H1 (cell line): ENCODE data around the gene GPR87. TPM values are rescaled to one million over a fixed set of nuclear protein-coding genes. Genes with fewer than 3 reads are reported as not detected.

Source experiments
- CTCF ChIA-PET: fragments of 300-600 bp; sonication (Branson Sonifier 250); formaldehyde crosslinking; loops from one replicate; lab custom pipeline; 2021; ENCODE audit not compliant: partially characterized antibody; lab: Charles Lee
- POLR2A ChIA-PET: fragments of 300-600 bp; sonication (Branson Sonifier 250); formaldehyde crosslinking; loops from one replicate; lab custom pipeline; 2021; ENCODE audit warnings: inconsistent platforms; ENCODE audit not compliant: partially characterized antibody; lab: Charles Lee
- DNase-seq, 2 experiments: peaks; one replicate each; pipeline versions ENCODE4 v3.0.0 to v3.0.0-alpha.2; 2010 to 2022; ENCODE audit warnings: low spot score in 2 of 2, low read depth in 1 of 2, mixed read lengths in 1 of 2
- FAIRE-seq: peaks from 2 replicates; lab custom pipeline; 2011; peaks lifted over from hg19 to GRCh38; lab: Jason Lieb, UNC
- H2AFZ ChIP-seq: 2 replicates; pipeline ENCODE4 v1.8.1; 2012; ENCODE audit warnings: low read length, inconsistent platforms
- H2AK5ac ChIP-seq: 2 replicates; pipeline ENCODE4 v1.6.1; 2013; ENCODE audit warnings: low read depth, low read length
- H2BK120ac ChIP-seq: replicated peaks from 2 replicates; pipeline ENCODE3; 2013; ENCODE audit warnings: low read depth, low read length, inconsistent platforms
- H2BK12ac ChIP-seq: 2 replicates; pipeline ENCODE4 v1.6.1; 2013; ENCODE audit warnings: low read depth, low read length
- H2BK15ac ChIP-seq: 2 replicates; pipeline ENCODE4 v1.6.1; 2013; ENCODE audit warnings: low read length
- H2BK20ac ChIP-seq: 2 replicates; pipeline ENCODE4 v1.6.1; 2013; ENCODE audit warnings: low read length
- H2BK5ac ChIP-seq: 2 replicates; pipeline ENCODE4 v1.6.1; 2013; ENCODE audit warnings: low read depth, low read length
- H3K14ac ChIP-seq: 2 replicates; pipeline ENCODE4 v1.6.1; 2013; ENCODE audit warnings: inconsistent platforms; ENCODE audit not compliant: insufficient read length
- H3K18ac ChIP-seq: 2 replicates; pipeline ENCODE4 v1.6.1; 2013; ENCODE audit warnings: low read length; ENCODE audit errors: extremely low read depth
- H3K23ac ChIP-seq: 2 replicates; pipeline ENCODE4 v1.6.1; 2013; ENCODE audit warnings: inconsistent platforms; ENCODE audit not compliant: insufficient read length
- H3K23me2 ChIP-seq: 2 replicates; pipeline ENCODE4 v1.6.1; 2013; ENCODE audit warnings: low read depth, low read length
- H3K27ac ChIP-seq: 2 replicates; pipeline ENCODE4 v1.6.1; 2011; ENCODE audit warnings: low read depth, low read length, inconsistent platforms
- H3K27me3 ChIP-seq, 4 experiments: replicated peaks in 1 of 4; 1 replicate in 1 of 4; 2 replicates in 3 of 4; pipeline versions ENCODE4 v1.6.1 to v1.8.1; 2011 to 2013; ENCODE audit warnings: low read length in 3 of 4, mild to moderate bottlenecking in 3 of 4, inconsistent platforms in 2 of 4, mixed read lengths in 2 of 4, moderate library complexity in 1 of 4; ENCODE audit not compliant: control insufficient read depth in 3 of 4, insufficient read depth in 3 of 4; ENCODE audit errors: extremely low read depth in 1 of 4
- H3K36me3 ChIP-seq, 4 experiments: 2 replicates each; pipeline versions ENCODE4 v1.6.1 to v1.8.1; 2011 to 2013; ENCODE audit warnings: mild to moderate bottlenecking in 4 of 4, low read length in 3 of 4, moderate library complexity in 2 of 4, control low read depth in 1 of 4, inconsistent platforms in 1 of 4; ENCODE audit not compliant: insufficient read depth in 4 of 4, control insufficient read depth in 2 of 4
- H3K4ac ChIP-seq: replicated peaks from 2 replicates; pipeline ENCODE3; 2013; ENCODE audit warnings: low read length, low read depth, mixed read lengths, inconsistent platforms; ENCODE audit not compliant: insufficient read length
- H3K4me1 ChIP-seq, 4 experiments: replicated peaks in 1 of 4; 1 replicate in 1 of 4; 2 replicates in 3 of 4; pipeline versions ENCODE4 v1.6.1 to v1.8.1; 2011 to 2013; ENCODE audit warnings: low read length in 3 of 4, inconsistent platforms in 2 of 4, mixed read lengths in 1 of 4; ENCODE audit not compliant: insufficient read depth in 4 of 4, control insufficient read depth in 3 of 4
- H3K4me2 ChIP-seq, 2 experiments: 2 replicates each; pipeline versions ENCODE4 v1.6.1 to v1.8.1; 2011 to 2013; ENCODE audit warnings: low read depth in 2 of 2, low read length in 2 of 2, control low read depth in 1 of 2, inconsistent platforms in 1 of 2, mild to moderate bottlenecking in 1 of 2; ENCODE audit not compliant: insufficient read depth in 1 of 2
- H3K4me3 ChIP-seq, 4 experiments: fragments of 200-600, 300-600 bp in 1 of 4; sonication (generic), shearing (Covaris generic), sonication (Bioruptor Twin) in 1 of 4; 2 replicates each; pipeline versions ENCODE4 v1.5.1 to v1.8.1; 2011 to 2016; ENCODE audit warnings: low read length in 4 of 4, low read depth in 3 of 4, control low read depth in 2 of 4, inconsistent platforms in 2 of 4, mild to moderate bottlenecking in 2 of 4, mixed read lengths in 1 of 4, moderate library complexity in 1 of 4; ENCODE audit not compliant: insufficient read depth in 2 of 4; ENCODE audit errors: extremely low read depth in 1 of 4
- H3K56ac ChIP-seq: replicated peaks from 2 replicates; pipeline ENCODE3; 2013; ENCODE audit warnings: low read depth, mild to moderate bottlenecking, mixed read lengths, low read length, inconsistent platforms; ENCODE audit not compliant: insufficient read length
- H3K79me1 ChIP-seq: 2 replicates; pipeline ENCODE4 v1.6.1; 2013; ENCODE audit warnings: low read depth, low read length, control low read depth
- H3K79me2 ChIP-seq, 2 experiments: 2 replicates each; pipeline versions ENCODE4 v1.6.1 to v1.8.1; 2012 to 2013; ENCODE audit warnings: low read length in 2 of 2, mild to moderate bottlenecking in 2 of 2, inconsistent platforms in 1 of 2; ENCODE audit not compliant: insufficient read depth in 2 of 2, control insufficient read depth in 1 of 2
- H3K9ac ChIP-seq, 4 experiments: replicated peaks in 1 of 4; 1 replicate in 1 of 4; 2 replicates in 3 of 4; pipeline versions ENCODE4 v1.6.1 to v1.8.1; 2011 to 2013; ENCODE audit warnings: low read depth in 3 of 4, low read length in 3 of 4, control low read depth in 2 of 4, mild to moderate bottlenecking in 2 of 4, moderate library complexity in 2 of 4, inconsistent platforms in 1 of 4; ENCODE audit errors: extremely low read depth in 1 of 4
- H3K9me3 ChIP-seq, 2 experiments: 2 replicates each; pipeline versions ENCODE4 v1.6.1 to v1.8.1; 2012 to 2013; ENCODE audit warnings: mild to moderate bottlenecking in 2 of 2, moderate library complexity in 2 of 2, control low read depth in 1 of 2, inconsistent platforms in 1 of 2, low read depth in 1 of 2, low read length in 1 of 2, mixed read lengths in 1 of 2; ENCODE audit not compliant: insufficient read depth in 2 of 2
- H4K20me1 ChIP-seq, 2 experiments: replicated peaks in 1 of 2; 2 replicates each; pipeline versions ENCODE3 to v1.8.1; 2011 to 2013; ENCODE audit warnings: inconsistent platforms in 2 of 2, low read length in 2 of 2, mild to moderate bottlenecking in 1 of 2; ENCODE audit not compliant: insufficient read depth in 2 of 2, control insufficient read depth in 1 of 2
- H4K5ac ChIP-seq: 2 replicates; pipeline ENCODE4 v1.6.1; 2013; ENCODE audit warnings: low read length, low read depth, mixed read lengths, inconsistent platforms; ENCODE audit not compliant: insufficient read length
- H4K8ac ChIP-seq: 2 replicates; pipeline ENCODE4 v1.8.0; 2013; ENCODE audit warnings: mild to moderate bottlenecking, moderate library complexity, low read length, inconsistent platforms; ENCODE audit not compliant: insufficient read depth; ENCODE audit errors: extremely low read depth
- H4K91ac ChIP-seq: replicated peaks from 2 replicates; pipeline ENCODE3; 2013; ENCODE audit warnings: low read length, mixed read lengths, inconsistent platforms; ENCODE audit not compliant: insufficient read length
- CHD2 ChIP-seq: IDR thresholded peaks from 2 replicates; pipeline ENCODE4 v1.6.1; 2012; ENCODE audit warnings: low read length, improper control_type of control experiment
- NRF1 ChIP-seq: IDR thresholded peaks from 2 replicates; pipeline ENCODE4 v1.6.1; 2011; ENCODE audit warnings: mild to moderate bottlenecking, low read depth, low read length, improper control_type of control experiment
- WGBS, 2 experiments: shearing (Covaris generic) in 1 of 2; methylation state at CpG; one replicate each; pipeline versions ENCODE4 v1.1.6 to v1.1.7; 2013 to 2015; ENCODE audit warnings: low lambda C conversion rate in 2 of 2, mixed read lengths in 2 of 2, inconsistent platforms in 1 of 2, low coverage in 1 of 2, missing lambda C conversion rate in 1 of 2; ENCODE audit not compliant: insufficient replicate concordance in 2 of 2, insufficient coverage in 1 of 2, insufficient read length in 1 of 2; ENCODE audit errors: extremely low coverage in 1 of 2, missing lambda C conversion rate in 1 of 2; 5-methylcytosine and 5-hydroxymethylcytosine counted together
- polyA plus RNA-seq, 7 experiments: library from polyadenylated mRNA; depleted of rRNA in 3 of 7; stranded (reverse) in 5 of 7; unstranded in 2 of 7; fragments of >200 nt in 5 of 7; fragments of 200-250 nt in 2 of 7; gene quantifications; 1 replicate in 5 of 7; 2 replicates in 1 of 7; 4 replicates in 1 of 7; pipeline versions ENCODE4 v1.2.1 to v1.2.3, GENCODE V29; 2011 to 2013; ENCODE audit warnings: missing spikeins in 2 of 7, mixed read lengths in 2 of 7
- total RNA-seq: library from RNA; stranded (reverse); fragmentation: NEBNext Ultra II Directional; extraction: Animal tissue kit (Norgen Biotek cat#: 25700); gene quantifications from 2 replicates; pipeline ENCODE4 v1.2.1, GENCODE V29; 2021

GPR87 gene
- total and polyA plus RNA-seq, 2 of the 8 experiments (the other 6 are each of a cell fraction or from before 2014, with no cell fraction given) = 0.05 TPM; not detected in 1

DNA sequence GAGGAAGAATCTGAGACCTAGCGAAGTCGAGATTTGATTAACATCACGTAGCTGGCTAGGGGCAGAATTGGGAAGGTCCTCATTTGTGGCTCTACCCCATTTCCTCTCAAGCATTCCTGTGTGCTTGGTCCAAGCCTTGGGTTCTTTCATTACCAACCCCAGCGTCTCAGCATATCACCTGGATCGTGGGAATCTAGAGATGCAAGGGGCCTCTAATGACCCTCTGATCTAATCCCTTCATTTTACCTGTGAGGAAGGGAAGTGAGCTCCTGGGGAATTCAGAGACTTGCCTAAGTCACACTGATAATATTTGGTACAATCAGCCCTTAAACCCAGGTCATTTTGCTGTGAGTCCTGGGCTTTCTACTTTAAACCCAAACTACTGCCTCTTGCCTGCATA is 2.0 kb downstream of the GPR87 start:
- CTCF ChIA-PET = no interaction called here
- H4K91ac ChIP-seq = no peak overlapping the region
- no peak overlapping the region for H3K56ac ChIP-seq
- H2AFZ ChIP-seq = no peak overlapping the region
- POLR2A ChIA-PET = interaction anchor here (0.7 kb wide), 1 partner anchor 147 kb away, joined by 3 read pairs; no protein-coding TSS in a partner anchor
- no peak for FAIRE-seq
- peaks cover 3 to 14% (median 6%) of the 10 kb centered on the region in 4 experiments; a peak in 4 of 7 replicates for H3K4me1 ChIP-seq
- H3K4me3 ChIP-seq = no peak overlapping the region
- no peak overlapping the region for H2BK12ac ChIP-seq
- no peaks in the 10 kb centered on the region for H3K9me3 ChIP-seq
- H3K36me3 ChIP-seq = no peaks in the 10 kb centered on the region
- H3K4me2 ChIP-seq = no peak overlapping the region
- no peak overlapping the region for H3K18ac ChIP-seq
- no peak overlapping the region for H3K4ac ChIP-seq
- no peak overlapping the region for H2BK20ac ChIP-seq
- no peaks in the 10 kb centered on the region for H3K79me2 ChIP-seq
- H2BK120ac ChIP-seq = no peak overlapping the region
- WGBS, 2 experiments = 94% methylated on average over 5 of the region's 5 CpGs; no CpG with 5 or more reads in 1 of the 2 experiments
- no peaks in the 10 kb centered on the region for H3K23me2 ChIP-seq
- TF ChIP-seq CHD2 = no peak
- TF ChIP-seq NRF1 = no peak
- H4K8ac ChIP-seq = no peak overlapping the region
- no peak overlapping the region for H2BK15ac ChIP-seq
- H3K14ac ChIP-seq = no peak overlapping the region
- H3K79me1 ChIP-seq = no peaks in the 10 kb centered on the region
- no peaks in the 10 kb centered on the region for H4K20me1 ChIP-seq
- no peak overlapping the region for H3K9ac ChIP-seq
- H4K5ac ChIP-seq = no peak overlapping the region
- no peak overlapping the region for H2AK5ac ChIP-seq
- no peaks in the 10 kb centered on the region for H3K27me3 ChIP-seq
- H3K27ac ChIP-seq = no peak overlapping the region
- no peak for DNase-seq
- H2BK5ac ChIP-seq = no peak overlapping the region
- H3K23ac ChIP-seq = no peak overlapping the region
